ENCODE data around the gene BUB1. TPM values are rescaled to one million over a fixed set of nuclear protein-coding genes. Genes with fewer than 3 reads are reported as not detected.
"Not testable (repeated sequence)": the region's sequence is repeated elsewhere in the genome, so short reads cannot be mapped to it uniquely, and the experiment has no call there.

Gene BUB1
- total and polyA plus RNA-seq, 5 donors: 0.31 to 2.0 (median 0.88) TPM

DNA sequence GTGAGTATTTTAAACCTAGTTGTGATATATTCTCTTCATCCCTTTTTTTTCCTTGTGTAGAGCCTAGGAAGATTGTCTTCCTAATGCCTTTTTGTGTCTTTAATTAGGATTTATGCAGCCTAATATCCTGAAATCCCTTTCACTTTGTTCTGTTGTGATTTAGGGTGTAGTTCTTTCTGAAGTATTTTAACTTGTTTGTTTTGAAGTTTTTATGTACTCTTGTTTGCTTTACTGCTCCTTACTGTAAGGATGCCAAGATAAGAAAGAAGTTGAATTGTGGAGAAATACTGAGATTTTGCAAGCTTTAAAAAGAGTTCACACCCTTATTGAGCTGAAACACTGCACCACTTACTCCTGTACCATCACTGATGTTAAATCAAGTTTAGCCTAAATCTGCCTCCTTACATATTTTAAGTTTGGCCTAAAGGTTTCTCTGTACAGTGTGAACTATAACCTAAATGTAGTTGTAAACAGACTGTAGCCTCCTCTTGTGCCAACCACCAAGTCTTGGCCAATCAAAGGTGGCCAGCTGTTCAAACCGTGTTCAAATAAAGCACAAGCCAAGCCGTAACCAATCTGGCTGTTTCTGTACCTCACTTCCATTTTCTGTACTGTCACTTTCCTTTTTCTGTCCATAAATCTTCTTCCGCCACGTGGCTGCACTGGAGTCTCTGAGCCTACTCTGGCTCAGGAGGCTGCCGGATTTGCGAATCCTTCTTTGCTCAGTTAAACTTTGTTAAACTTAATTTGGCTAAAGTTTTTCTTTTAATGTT, 36.8 kb upstream of the BUB1 start:
- no peak for ATAC-seq

DNA sequence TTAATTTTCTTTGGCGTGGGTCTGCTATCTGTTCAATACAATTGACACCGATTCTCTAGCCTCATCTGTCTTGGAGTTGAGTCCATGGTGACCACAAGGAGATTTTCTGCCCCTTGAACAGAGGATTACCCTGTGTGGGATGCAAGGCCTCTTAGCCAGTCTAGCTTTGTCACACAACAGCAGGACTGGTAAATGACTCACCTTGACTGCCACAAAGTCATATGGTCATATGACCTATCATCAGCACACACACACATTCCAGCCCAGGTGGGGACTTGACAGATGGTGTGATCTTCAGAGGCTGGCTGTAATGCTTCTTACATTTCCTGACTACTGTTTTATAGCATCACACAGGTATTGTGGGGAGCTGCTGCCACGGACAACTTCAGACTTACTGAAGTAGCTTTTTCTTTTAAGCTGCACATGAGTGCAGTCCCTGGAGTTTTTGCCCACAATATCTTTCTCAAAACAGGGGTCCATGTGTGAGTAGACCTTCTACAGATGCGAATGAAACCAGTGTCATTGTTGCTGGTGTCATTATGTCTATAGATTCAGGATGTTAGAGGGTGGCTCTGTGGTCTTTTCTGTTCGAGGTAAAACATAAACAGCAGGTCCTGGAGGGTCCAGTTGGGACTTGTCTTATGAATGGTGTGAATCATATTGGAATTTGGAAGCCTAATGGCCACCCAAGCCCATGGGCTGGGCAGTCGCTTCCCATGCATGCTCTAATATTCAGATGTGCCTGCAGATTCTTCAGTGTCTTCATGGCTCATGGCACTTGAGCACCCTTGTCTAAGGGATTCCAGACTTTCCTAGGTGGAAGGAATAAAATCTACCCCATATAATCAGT, 35.9 kb upstream of the BUB1 start:
- 88% methylated on average over 6 of the region's 6 CpGs for WGBS
- intact Hi-C loops (cut with DNase I): no loop called here
- H3K27me3 ChIP-seq (ENCODE audit: control insufficient read depth, insufficient read depth): no peaks in the 10 kb centered on the region
- ATAC-seq (no peak), DNase-seq (no peak)
- no peaks in the 10 kb centered on the region for H3K9me3 ChIP-seq (ENCODE audit: control insufficient read depth, low read length)
- H3K4me1 ChIP-seq (ENCODE audit: control insufficient read depth, insufficient read depth, low read length): no peaks in the 10 kb centered on the region
- H3K27ac ChIP-seq (ENCODE audit: low read length): no peak overlapping the region
- H3K4me3 ChIP-seq (ENCODE audit: low read length): no peak overlapping the region

More for the DNA sequence above, 36.8 kb upstream of the BUB1 start:
- Histone ChIP-seq H3K4me3 (ENCODE audit: low read length) (no peak overlapping the region), H3K27ac (ENCODE audit: low read length) (no peak overlapping the region), H3K27me3 (ENCODE audit: control insufficient read depth, insufficient read depth) (no peaks in the 10 kb centered on the region), H3K4me1 (ENCODE audit: control insufficient read depth, insufficient read depth, low read length) (no peaks in the 10 kb centered on the region), H3K9me3 (ENCODE audit: control insufficient read depth, low read length) (no peaks in the 10 kb centered on the region)
- WGBS: 79% methylated on average over 6 of the region's 6 CpGs
- DNase-seq: no peak
- intact Hi-C loops (cut with DNase I): no loop called here

DNA sequence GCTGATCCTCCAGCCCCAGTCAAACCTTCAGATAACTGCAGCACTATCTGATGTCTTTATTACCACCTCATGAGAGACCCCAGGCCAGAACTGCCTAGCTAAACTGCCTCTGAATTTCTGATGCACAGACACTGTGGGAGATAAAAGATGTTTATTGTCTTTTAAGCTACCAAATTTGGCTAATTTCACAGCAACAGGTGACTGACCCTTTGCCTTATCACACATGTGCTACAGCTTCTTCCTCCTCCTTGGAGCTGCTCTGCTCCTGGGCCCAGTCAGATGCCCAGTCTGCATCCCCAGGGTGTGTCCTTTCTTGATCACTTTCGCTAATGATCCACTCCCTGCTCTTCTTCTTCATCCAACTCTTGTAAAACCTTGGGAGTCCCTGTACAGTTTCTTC, 34.9 kb upstream of the BUB1 start:
- intact Hi-C loops (cut with DNase I): no loop called here
- no peak overlapping the region for H3K4me3 ChIP-seq (ENCODE audit: low read length)
- H3K9me3 ChIP-seq (ENCODE audit: control insufficient read depth, low read length): no peaks in the 10 kb centered on the region
- ATAC-seq: no peak
- DNase-seq: no peak
- no peaks in the 10 kb centered on the region for H3K27me3 ChIP-seq (ENCODE audit: control insufficient read depth, insufficient read depth)
- H3K27ac ChIP-seq (ENCODE audit: low read length): no peak overlapping the region
- 93% methylated on average over 1 of the region's 1 CpG for WGBS
- H3K4me1 ChIP-seq (ENCODE audit: control insufficient read depth, insufficient read depth, low read length): no peaks in the 10 kb centered on the region

DNA sequence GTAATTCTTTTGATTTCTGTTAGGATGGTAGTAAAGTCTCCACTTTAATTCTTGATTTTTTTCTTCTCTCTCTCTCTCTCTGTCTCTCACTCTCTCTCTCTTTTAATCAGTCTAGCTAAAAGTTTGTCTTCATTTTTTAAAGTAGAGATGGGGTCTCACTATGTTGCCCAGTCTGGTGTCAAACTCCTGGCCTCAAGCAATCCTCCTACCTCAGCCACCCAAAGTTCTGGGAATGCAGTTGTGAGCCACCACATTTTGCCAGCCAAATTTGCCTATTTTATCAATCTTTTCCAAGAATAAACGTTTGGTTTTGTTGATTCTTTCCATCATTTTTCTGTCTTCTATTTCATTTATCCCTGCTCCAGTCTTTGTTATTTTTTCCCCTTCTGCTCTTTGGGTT, 30.6 kb upstream of the BUB1 start:
- H3K4me3 ChIP-seq (ENCODE audit: low read length): no peak overlapping the region
- no peak overlapping the region for H3K27ac ChIP-seq (ENCODE audit: low read length)
- WGBS: 33% methylated on average over 1 of the region's 1 CpG
- DNase-seq: no peak
- H3K27me3 ChIP-seq (ENCODE audit: control insufficient read depth, insufficient read depth): no peaks in the 10 kb centered on the region
- H3K9me3 ChIP-seq (ENCODE audit: control insufficient read depth, low read length): no peaks in the 10 kb centered on the region
- intact Hi-C loops (cut with DNase I): no loop called here
- H3K4me1 ChIP-seq (ENCODE audit: control insufficient read depth, insufficient read depth, low read length): no peaks in the 10 kb centered on the region
- no peak for ATAC-seq

DNA sequence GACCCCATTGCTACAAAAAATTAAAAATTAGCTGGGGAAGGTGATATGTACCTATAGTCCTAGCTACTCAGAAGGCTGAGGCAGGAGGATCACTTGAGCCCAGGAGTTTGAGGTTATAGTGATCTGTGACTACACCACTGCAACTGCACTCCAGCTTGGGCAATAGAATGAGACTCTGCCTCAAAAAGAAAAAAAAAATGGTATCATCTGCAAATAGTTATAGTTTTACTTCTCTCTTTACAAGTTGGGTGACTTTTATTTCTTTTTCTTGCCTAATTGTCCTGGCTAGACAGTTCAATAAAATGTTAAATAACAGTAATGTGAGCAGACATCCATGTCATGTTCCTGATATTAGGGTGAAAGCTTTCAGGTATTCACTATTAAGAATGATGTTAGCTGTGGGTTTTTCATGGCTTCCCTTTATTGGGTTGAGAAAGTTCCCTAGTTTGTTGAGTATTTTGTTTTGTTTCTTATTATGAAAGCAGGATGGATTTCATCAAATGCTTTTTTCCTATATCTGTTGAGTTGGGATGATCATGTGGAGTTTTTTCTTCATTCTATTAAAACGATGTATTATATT, 29.6 kb upstream of the BUB1 start:
- intact Hi-C loops (cut with DNase I): no loop called here
- ATAC-seq (no peak), DNase-seq (no peak)
- Histone ChIP-seq H3K27me3 (ENCODE audit: control insufficient read depth, insufficient read depth) (no peaks in the 10 kb centered on the region), H3K4me1 (ENCODE audit: control insufficient read depth, insufficient read depth, low read length) (no peaks in the 10 kb centered on the region), H3K9me3 (ENCODE audit: control insufficient read depth, low read length) (no peaks in the 10 kb centered on the region), H3K27ac (ENCODE audit: low read length) (no peak overlapping the region), H3K4me3 (ENCODE audit: low read length) (no peak overlapping the region)
- 58% methylated on average over 1 of the region's 1 CpG for WGBS

DNA sequence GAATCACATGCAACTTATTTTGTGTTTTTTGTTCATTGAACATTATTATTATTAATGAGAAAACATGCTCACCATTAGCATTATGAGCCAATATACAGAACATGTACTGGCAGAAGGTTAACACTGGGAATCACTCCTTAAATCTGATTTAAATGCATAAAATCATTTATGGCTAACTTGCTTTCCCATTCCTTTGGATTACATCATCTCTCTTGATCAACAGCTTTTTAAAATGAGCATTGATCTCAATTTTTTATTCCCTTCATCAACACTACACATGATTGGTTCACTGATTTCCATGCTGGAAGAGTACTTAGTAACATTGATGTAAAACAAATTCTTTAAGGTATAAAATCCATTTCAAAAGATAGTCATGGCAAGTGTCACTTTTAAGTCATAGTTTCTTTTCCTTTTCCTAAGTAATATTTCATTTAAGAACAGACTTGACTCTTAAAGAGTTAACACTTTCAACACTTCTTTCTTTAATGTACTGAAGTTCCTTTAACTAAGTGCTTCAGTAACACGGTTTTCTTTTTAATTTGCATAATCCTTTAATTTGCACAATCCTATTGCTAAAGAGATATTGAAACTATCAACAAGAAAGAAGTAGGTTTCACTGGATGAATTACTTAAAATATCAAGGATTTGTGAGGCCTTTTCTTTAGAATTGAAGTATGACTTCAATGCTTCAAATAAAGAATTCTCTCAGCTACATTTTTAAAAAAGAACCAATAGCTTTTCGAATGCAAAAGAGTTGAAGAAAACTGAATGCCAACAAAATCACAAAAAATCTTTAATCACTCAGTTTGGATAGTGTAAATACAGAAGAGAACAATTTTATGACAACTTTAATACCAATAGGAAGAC, 24.9 kb upstream of the BUB1 start:
- 59% methylated on average over 2 of the region's 2 CpGs for WGBS
- ATAC-seq (no peak), DNase-seq (no peak)
- Histone ChIP-seq H3K9me3 (ENCODE audit: control insufficient read depth, low read length) (no peaks in the 10 kb centered on the region), H3K4me3 (ENCODE audit: low read length) (no peak overlapping the region), H3K27me3 (ENCODE audit: control insufficient read depth, insufficient read depth) (no peaks in the 10 kb centered on the region), H3K27ac (ENCODE audit: low read length) (no peak overlapping the region), H3K4me1 (ENCODE audit: control insufficient read depth, insufficient read depth, low read length) (no peaks in the 10 kb centered on the region)
- intact Hi-C loops (cut with DNase I): no loop called here

DNA sequence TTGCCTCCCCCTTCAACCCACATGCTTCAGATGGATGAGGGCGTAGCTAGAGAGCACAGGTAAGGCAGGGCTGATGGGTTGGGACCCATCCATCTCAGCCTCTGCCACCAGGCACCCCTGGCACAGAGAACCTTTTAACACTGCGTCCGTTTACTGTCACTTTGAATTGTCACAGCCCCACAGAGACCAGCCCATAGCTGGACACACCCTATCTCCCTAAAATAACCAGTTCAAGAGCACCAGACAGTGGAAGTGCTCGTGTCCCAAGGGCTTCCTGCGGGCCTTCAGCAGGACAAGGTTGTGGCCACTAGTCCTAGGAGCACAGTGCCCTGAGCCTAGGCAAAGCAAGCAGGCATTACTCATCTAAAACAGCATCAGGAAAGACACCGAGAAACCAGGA, 20.4 kb upstream of the BUB1 start:
- H3K4me3 ChIP-seq (ENCODE audit: low read length); intact Hi-C loops (cut with DNase I); DNase-seq; H3K9me3 ChIP-seq (ENCODE audit: control insufficient read depth, low read length); H3K27ac ChIP-seq (ENCODE audit: low read length); H3K27me3 ChIP-seq (ENCODE audit: control insufficient read depth, insufficient read depth); H3K4me1 ChIP-seq (ENCODE audit: control insufficient read depth, insufficient read depth, low read length): not testable (repeated sequence)
- WGBS: no CpG with 5 or more reads among the region's 6 CpGs
- peak in 1 of 2 donors; percentile 36 for ATAC-seq

DNA sequence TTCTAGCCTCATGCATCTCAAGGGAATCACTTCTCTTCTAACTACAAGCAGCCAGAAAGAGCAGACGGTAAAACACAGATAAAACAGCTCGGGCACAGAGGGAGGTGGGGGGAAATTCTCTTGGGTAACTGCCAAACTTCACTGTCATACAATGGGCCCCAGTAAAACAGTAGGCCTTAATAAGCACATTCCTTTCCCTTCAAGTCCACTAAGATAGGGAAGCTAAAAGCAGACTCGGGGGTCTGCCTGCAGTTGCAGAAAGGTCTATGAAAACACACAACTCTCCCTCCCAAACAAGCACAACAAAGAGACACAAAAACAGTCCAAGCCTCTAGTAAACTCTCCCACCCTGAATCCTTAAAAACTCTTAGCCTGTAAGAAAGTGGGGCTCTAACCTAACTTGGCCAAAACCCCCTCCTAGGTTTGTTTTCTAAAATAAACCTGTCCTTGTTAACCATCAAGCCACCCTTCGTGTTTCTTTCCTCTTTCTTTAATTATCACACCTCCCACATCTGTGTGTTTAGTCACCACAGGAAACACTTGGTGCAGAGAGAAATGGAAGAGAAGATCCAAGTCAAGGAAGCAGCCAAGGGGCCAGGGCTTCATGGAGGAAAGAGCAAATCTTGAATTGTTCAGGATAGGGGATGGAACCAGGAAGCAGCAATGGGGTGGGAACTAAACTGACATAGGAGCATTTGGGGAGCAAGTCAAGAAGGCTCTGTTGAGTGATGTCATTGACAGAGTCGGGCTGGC, 17.5 kb upstream of the BUB1 start:
- DNase-seq; H3K4me1 ChIP-seq (ENCODE audit: control insufficient read depth, insufficient read depth, low read length); H3K27ac ChIP-seq (ENCODE audit: low read length); intact Hi-C loops (cut with DNase I); H3K4me3 ChIP-seq (ENCODE audit: low read length); H3K27me3 ChIP-seq (ENCODE audit: control insufficient read depth, insufficient read depth); H3K9me3 ChIP-seq (ENCODE audit: control insufficient read depth, low read length); ATAC-seq: not testable (repeated sequence)
- 16% methylated on average over 5 of the region's 5 CpGs for WGBS

DNA sequence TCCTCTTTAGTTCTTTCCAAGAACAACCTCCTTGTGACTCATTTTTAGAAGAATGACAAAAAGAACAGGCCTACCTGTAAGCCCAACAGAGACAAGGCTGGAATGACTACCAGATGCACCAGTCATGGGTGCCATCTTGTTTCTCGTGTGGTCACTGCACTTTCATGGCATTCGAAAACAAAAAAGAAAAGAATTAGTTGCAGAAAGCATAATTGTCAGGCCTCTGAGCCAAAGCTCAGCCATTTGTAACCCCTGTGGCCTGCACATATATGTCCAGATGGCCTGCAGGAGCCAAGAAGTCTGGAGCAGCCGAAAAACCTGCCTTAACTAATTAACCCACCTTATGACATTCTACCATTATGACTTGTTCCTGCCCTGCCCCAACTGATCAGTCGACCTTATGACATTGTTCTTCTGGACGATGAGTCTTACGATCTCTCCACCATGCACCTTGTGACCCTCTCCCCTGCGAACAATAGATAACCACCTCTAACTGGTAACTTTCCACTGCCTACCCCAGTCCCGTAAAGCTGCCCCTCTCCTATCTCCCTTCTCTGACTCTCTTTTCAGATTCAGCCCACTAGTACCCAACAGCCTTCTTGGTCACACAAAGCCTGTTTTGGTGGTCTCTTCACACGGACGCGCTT, 13.9 kb upstream of the BUB1 start:
- Histone ChIP-seq H3K27me3 (ENCODE audit: control insufficient read depth, insufficient read depth) (no peaks in the 10 kb centered on the region), H3K27ac (ENCODE audit: low read length) (no peak overlapping the region), H3K4me1 (ENCODE audit: control insufficient read depth, insufficient read depth, low read length) (peaks cover 3% of the 10 kb centered on the region), H3K9me3 (ENCODE audit: control insufficient read depth, low read length) (no peaks in the 10 kb centered on the region), H3K4me3 (ENCODE audit: low read length) (no peak overlapping the region)
- DNase-seq: no peak
- intact Hi-C loops (cut with DNase I): no loop called here
- WGBS: 92% methylated on average over 11 of the region's 11 CpGs
- ATAC-seq: no peak

Data from right cardiac atrium (tissue), 5 donors.